Transverse colon (tissue), 4 donors: ENCODE data around the gene FCN2. TPM values are rescaled to one million over a fixed set of nuclear protein-coding genes. Genes with fewer than 3 reads are reported as not detected.

Source experiments
- DNase-seq: peaks from one replicate; pipeline ENCODE4 v3.0.0-alpha.2; 2019
- H3K27ac ChIP-seq, 4 donors: fragments of 200-600 bp; sonication (generic); 2 replicates each; pipeline ENCODE4 v1.5.1; 2016 to 2018; ENCODE audit warnings: inconsistent platforms in 4 of 4
- H3K27me3 ChIP-seq: fragments of 200-600 bp; sonication (generic); 2 replicates; pipeline ENCODE4 v1.5.1; 2017; ENCODE audit warnings: inconsistent platforms
- H3K36me3 ChIP-seq, 4 donors: fragments of 200-600 bp; sonication (generic); 2 replicates each; pipeline ENCODE4 v1.5.1; 2017 to 2019; ENCODE audit warnings: inconsistent platforms in 4 of 4
- H3K4me1 ChIP-seq, 4 donors: fragments of 200-600 bp; sonication (generic); 2 replicates each; pipeline ENCODE4 v1.5.1; 2017 to 2020; ENCODE audit warnings: inconsistent platforms in 4 of 4
- H3K4me3 ChIP-seq, 4 donors: fragments of 200-600 bp; sonication (generic); 1 replicate in 1 of 4; 2 replicates in 3 of 4; pipeline versions ENCODE4 v1.5.1 to v1.6.1; 2017 to 2019; ENCODE audit warnings: inconsistent platforms in 4 of 4
- H3K9me3 ChIP-seq, 2 donors: fragments of 200-600 bp; sonication (generic); 2 replicates each; pipeline ENCODE4 v1.5.1; 2017 to 2019; ENCODE audit warnings: inconsistent platforms in 2 of 2
- CTCF ChIP-seq, 5 experiments: fragments of 200-600 bp in 3 of 5; fragments of 450-650 bp in 2 of 5; sonication (generic) in 3 of 5; IDR thresholded peaks; 1 replicate in 2 of 5; 2 replicates in 3 of 5; pipeline ENCODE4 v1.5.1; 2016 to 2017; ENCODE audit warnings: antibody characterized with exemption in 5 of 5, inconsistent platforms in 3 of 5, mild to moderate bottlenecking in 2 of 5, moderate library complexity in 1 of 5
- EP300 ChIP-seq: sonication (generic); formaldehyde crosslinking; IDR thresholded peaks from one replicate; pipeline ENCODE4 v1.6.1; 2017; ENCODE audit warnings: antibody characterized with exemption, low read depth
- POLR2A ChIP-seq: fragments of 450-650 bp; IDR thresholded peaks from one replicate; pipeline ENCODE4 v1.6.1; 2016; ENCODE audit warnings: antibody characterized with exemption, mild to moderate bottlenecking, moderate library complexity
- POLR2AphosphoS5 ChIP-seq, 3 donors: sonication (generic); formaldehyde crosslinking; IDR thresholded peaks; one replicate each; pipeline ENCODE4 v1.6.1; 2016; ENCODE audit warnings: antibody characterized with exemption in 3 of 3
- WGBS, 2 donors: methylation state at CpG; one replicate each; pipeline ENCODE4 v1.1.5; 2018; ENCODE audit warnings: low coverage in 1 of 2; 5-methylcytosine and 5-hydroxymethylcytosine counted together
- in situ Hi-C, 4 donors: fragments of 200-750 bp; cut with MboI; loops; one replicate each; pipeline versions ENCODE4 v1.15.0 to v1.15.1; 2017; ENCODE audit warnings: low sequenced_read_pairs in 3 of 4, low pct_ligation_motif_present in 1 of 4, low pct_unique_long_range_greater_than_20kb in 1 of 4
- intact Hi-C: fragments of 100-400 bp; cut with DNase I; formaldehyde crosslinking; loops from one replicate; pipeline ENCODE4 v1.15.1; 2023; ENCODE audit warnings: low total_unique reads
- total RNA-seq, 4 donors: library from RNA; depleted of rRNA; stranded (reverse); fragments of >200 nt; gene quantifications; one replicate each; pipeline ENCODE4 v1.1.0, GENCODE V29; 2016

The FCN2 gene
- total RNA-seq, 4 donors from 2014 or later = not detected

- no peak for DNase-seq
- Histone ChIP-seq H3K36me3 (no peaks in the 10 kb centered on the region), H3K4me1 (no peaks in the 10 kb centered on the region), H3K27ac (no peak overlapping the region), H3K4me3 (no peak overlapping the region), H3K27me3 (peaks cover 22% of the 10 kb centered on the region), H3K9me3 (no peaks in the 10 kb centered on the region)
- TF ChIP-seq POLR2AphosphoS5 (IDR thresholded peaks at IDR 0.05) (no peak), EP300 (no peak), CTCF (IDR thresholded peaks at IDR 0.05) (no peak), POLR2A (no peak)
- in situ Hi-C loops (no loop called here), intact Hi-C loops (no loop called here)
- WGBS, 2 donors = 93% methylated on average over 9 of the region's 10 CpGs; no CpG with 5 or more reads in 1 of the 2 donors
Measured at GRCh38 chr9:134933076-134933659, 52.6 kb downstream of the FCN2 start.

- TF ChIP-seq POLR2AphosphoS5 (IDR thresholded peaks at IDR 0.05) = no peak
- no peak for TF ChIP-seq POLR2A
- TF ChIP-seq CTCF (IDR thresholded peaks at IDR 0.05) = no peak
- no peak for TF ChIP-seq EP300
- Histone ChIP-seq H3K4me1 (no peaks in the 10 kb centered on the region), H3K27ac (no peak overlapping the region), H3K36me3 (no peaks in the 10 kb centered on the region), H3K4me3 (no peak overlapping the region), H3K27me3 (peaks cover 24% of the 10 kb centered on the region), H3K9me3 (no peaks in the 10 kb centered on the region)
- intact Hi-C loops (no loop called here), in situ Hi-C loops (no loop called here)
- DNase-seq = no peak
- 45 to 50% methylated on average over 7 to 17 of the region's 17 CpGs for WGBS, 2 donors
Measured at GRCh38 chr9:134935056-134935640, 54.5 kb downstream of the FCN2 start.

- no peak for DNase-seq
- TF ChIP-seq EP300 (no peak), POLR2A (no peak), POLR2AphosphoS5 (IDR thresholded peaks at IDR 0.05) (no peak), CTCF (IDR thresholded peaks at IDR 0.05) (no peak)
- H3K9me3 ChIP-seq = no peaks in the 10 kb centered on the region
- no peaks in the 10 kb centered on the region for H3K36me3 ChIP-seq
- in situ Hi-C loops = no loop called here
- 68 to 74% methylated on average over 13 to 27 of the region's 27 CpGs for WGBS, 2 donors
- intact Hi-C loops = no loop called here
- peak overlapping the region in 2 of 4 donors; percentile 24 to 53 for H3K27ac ChIP-seq
- H3K27me3 ChIP-seq = peaks cover 30% of the 10 kb centered on the region
- no peaks in the 10 kb centered on the region for H3K4me1 ChIP-seq
- H3K4me3 ChIP-seq = no peak overlapping the region
Measured at GRCh38 chr9:134935701-134936345, 55.2 kb downstream of the FCN2 start.

- Histone ChIP-seq H3K27ac (peak overlapping the region in 2 of 4 donors; percentile 24 to 53), H3K9me3 (no peaks in the 10 kb centered on the region), H3K4me3 (no peak overlapping the region), H3K4me1 (no peaks in the 10 kb centered on the region), H3K36me3 (no peaks in the 10 kb centered on the region), H3K27me3 (peaks cover 33% of the 10 kb centered on the region)
- TF ChIP-seq POLR2A (no peak), CTCF (IDR thresholded peaks at IDR 0.05) (no peak), POLR2AphosphoS5 (IDR thresholded peaks at IDR 0.05) (no peak), EP300 (no peak)
- peak; percentile 37 for DNase-seq
- 56 to 75% methylated on average over 6 to 13 of the region's 13 CpGs for WGBS, 2 donors
- intact Hi-C loops = no loop called here
- in situ Hi-C loops = no loop called here
Measured at GRCh38 chr9:134936346-134937163, 55.9 kb downstream of the FCN2 start.
